TTC549 (cell line): ENCODE results near the gene DERL2.
"Not testable (repeated sequence)": the region's sequence is repeated elsewhere in the genome, so short reads cannot be mapped to it uniquely, and the experiment has no call there.

Source experiments
- FAIRE-seq: peaks from 2 replicates; lab custom pipeline; 2012; peaks lifted over from hg19 to GRCh38; lab: Jason Lieb, UNC

Gene DERL2

GRCh38 chr17:5435781-5436315 is 50.1 kb downstream of the DERL2 start:
- FAIRE-seq, result not testable (repeated sequence)

GRCh38 chr17:5434984-5435383 is 51.0 kb downstream of the DERL2 start:
- FAIRE-seq, result no peak

GRCh38 chr17:5431949-5432556 is 53.9 kb downstream of the DERL2 start:
- FAIRE-seq, result no peak

GRCh38 chr17:5431234-5431633 is 54.7 kb downstream of the DERL2 start:
- not testable (repeated sequence) for FAIRE-seq

- FAIRE-seq, result no peak
Observed at GRCh38 chr17:5430413-5430999, 55.5 kb downstream of the DERL2 start.

- FAIRE-seq, result no peak
Observed at GRCh38 chr17:5429191-5429887, 56.6 kb downstream of the DERL2 start.

GRCh38 chr17:5425826-5426225 is 60.2 kb downstream of the DERL2 start:
- no peak for FAIRE-seq

- no peak for FAIRE-seq
Observed at GRCh38 chr17:5424909-5425308, 61.1 kb downstream of the DERL2 start.

- FAIRE-seq, result no peak
Observed at GRCh38 chr17:5422505-5422904, 63.5 kb downstream of the DERL2 start.
